Activated CD4-positive, alpha-beta T cell treated with anti-CD3 and anti-CD28 coated beads for 48 hours (primary cell): ENCODE data around the gene METTL15.
"Not testable (repeated sequence)": the region's sequence is repeated elsewhere in the genome, so short reads cannot be mapped to it uniquely, and the experiment has no call there.

Source experiments
- DNase-seq: peaks from one replicate; pipeline ENCODE4 v3.0.0-alpha.2; 2020

The METTL15 gene

DNA sequence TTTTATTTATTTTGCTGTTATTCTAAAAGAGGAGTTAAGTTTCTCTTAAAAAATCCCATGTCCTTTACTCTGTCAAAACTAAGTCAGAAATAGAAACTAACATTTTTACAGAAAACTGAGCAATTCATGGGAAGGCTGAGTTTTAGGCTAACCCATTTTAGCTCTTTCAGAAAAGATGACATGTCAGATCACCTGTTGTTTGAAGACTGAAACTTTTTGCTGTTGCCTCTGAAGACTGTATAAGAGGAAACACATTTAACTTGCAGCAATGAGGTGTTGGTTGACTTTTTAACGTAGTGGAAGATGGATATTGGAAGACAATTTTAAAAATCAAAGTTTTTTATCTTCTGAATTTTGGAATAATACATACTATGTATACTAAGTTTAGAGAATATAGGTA is 115.4 kb downstream of the METTL15 start:
- no peak for DNase-seq

DNA sequence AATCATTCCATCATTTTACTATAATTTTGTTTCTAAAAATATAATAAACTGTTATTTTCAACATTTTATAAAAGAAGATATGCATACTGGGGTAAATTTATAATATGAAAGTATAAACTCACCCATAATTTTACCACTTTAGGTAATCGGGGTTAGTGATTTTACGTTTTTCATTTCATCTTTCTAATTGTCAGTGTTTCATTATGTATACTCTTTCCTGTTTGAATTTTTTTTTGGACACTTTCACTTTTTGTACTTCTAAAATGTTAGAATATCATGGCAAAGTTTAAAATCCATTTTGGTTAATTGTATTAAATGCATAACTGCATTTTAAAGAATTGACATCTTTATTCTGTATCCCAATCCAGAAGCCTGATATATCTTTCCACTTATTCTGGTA is 115.8 kb downstream of the METTL15 start:
- DNase-seq, result no peak

DNA sequence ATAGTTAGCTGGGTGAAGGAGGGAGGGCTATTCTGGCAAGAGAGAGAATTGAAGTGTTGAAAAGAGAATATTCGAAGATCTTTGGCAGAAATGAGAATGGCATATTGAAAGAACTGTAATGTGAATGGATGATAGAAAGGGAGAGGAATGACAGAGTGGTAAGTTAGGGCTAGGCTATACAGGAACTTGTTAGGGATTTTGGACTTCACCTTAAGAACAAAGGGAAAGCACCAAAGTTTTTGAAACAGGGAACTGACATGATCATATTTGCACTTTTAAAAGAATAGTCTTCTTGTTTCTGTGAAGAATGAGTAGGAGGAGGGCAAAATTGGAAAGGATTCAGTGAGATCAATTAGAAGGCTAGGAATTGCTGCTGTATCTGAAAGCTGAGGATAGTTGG is 119.3 kb downstream of the METTL15 start:
- DNase-seq, result no peak

DNA sequence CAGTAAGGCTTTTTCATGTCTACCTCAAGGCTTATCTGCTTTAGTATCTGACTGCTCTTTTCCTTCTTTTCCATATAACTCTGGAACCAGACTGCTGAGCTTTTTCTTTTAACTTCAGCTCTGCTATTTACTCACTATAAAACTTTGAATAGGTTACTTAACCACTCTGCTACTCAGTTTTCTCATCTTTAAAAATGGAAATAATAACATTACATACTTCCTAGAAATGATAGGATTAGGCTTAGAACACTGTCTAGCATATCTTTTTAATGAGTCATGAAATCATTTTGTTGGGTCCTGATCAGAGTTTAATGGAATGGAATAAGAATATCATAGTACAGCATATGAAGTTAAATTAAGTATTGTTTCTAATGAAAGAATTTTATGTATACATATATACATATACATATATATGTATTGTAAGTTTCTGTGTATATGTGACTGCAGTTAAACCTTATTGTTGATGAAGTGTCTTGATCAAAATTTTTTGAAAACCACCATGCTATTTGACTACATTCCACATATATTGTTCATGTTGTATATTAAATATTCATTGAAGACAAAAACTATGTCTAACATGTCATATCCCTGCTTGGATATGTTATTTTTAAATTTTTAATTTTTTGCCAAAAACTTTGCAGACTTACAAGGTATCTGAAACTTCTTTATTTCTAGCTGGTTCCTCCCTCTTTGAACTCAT is 120.2 kb downstream of the METTL15 start:
- DNase-seq, result no peak

DNA sequence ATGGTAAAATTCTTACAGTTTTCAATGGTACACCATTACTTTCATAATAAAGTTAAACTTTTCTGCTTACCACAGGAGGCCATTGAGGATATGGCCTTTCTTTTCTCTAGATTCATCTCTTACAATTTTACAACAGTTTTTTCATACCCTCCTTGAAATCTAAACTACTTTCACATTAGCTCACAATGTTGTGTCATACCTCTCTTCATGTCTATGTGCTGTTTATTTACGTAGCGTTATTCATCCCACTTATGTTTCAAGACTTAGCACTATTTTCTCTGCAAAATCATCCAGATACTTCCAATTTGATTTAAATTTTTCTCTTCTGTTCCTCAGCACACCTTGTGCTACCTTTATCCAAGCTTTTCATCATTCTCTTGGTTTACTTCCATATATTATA is 123.3 kb downstream of the METTL15 start:
- no peak for DNase-seq

DNA sequence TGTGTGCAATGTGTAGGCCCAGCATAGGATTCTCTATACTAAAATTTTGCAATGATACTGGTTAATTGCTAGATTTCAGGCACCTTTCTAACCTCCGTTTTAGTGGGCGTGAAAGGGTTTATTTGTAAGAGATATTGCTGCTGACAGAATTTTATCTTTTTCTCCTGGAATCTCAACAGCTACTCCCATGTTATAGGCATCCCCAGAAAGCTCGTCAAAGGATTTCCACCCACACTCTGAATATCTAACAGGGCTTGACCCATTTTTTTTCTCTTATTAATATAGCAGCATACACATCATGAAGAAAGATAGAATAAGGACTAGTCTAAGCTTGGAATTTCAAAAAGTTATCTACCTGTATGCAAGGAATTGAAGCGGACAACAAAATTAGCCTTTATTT is 124.5 kb downstream of the METTL15 start:
- DNase-seq, result no peak

DNA sequence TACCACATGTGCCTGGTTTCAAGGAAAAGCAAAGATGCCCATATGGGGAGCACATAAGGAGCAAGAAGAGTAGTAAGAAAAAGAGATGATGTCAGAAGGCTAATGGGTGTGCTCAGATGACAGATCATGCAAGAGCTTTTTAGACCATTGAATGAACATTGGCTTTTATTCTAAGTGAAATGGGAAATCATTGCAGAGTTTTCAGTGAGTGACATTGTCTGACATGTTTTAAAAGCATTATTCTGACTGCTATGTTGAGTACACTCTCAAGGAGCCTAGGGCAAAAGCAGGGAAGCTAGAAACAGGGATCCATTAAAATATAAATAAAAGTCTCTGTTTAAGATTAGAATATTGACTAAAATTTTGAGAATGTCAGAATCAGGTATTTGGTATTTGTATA is 133.6 kb downstream of the METTL15 start:
- no peak for DNase-seq

DNA sequence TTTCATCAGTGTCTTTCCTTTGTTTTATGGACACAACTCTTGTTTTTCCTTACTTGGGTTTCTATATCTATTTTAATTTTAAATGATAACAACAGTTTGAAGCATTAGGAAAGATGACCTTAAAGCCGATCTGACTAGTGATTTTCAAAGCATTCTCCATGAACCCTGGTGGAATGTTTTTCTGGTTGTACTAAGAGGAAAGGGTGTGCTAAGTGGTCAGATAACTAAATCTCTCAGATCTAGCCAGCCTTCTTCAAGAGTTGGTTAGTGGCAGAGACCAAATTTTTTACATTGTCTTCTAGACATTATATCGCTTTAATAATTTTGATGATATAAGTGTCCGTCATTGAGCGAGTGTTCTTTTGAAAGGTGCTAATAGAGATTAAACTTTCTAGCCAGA is 134.4 kb downstream of the METTL15 start:
- DNase-seq, result no peak

DNA sequence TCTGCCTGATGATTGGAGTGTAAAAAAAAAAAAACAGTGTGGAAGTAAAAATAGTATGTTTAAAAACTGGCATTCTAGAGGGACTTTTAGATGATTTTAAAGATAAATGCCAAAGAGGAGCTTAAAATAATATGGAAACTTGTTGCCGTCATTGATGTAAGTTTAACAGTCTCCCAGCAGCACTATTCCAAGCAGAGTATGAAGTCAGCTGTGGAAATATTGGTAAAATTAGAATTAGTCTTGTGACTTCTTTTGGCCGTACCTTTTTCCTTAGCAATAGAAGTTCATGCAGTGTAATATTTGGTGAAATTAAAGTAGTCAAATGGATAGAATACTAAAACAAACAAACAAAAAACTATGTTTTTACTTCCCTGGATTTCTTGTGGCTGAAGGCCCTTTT is 134.9 kb downstream of the METTL15 start:
- no peak for DNase-seq

DNA sequence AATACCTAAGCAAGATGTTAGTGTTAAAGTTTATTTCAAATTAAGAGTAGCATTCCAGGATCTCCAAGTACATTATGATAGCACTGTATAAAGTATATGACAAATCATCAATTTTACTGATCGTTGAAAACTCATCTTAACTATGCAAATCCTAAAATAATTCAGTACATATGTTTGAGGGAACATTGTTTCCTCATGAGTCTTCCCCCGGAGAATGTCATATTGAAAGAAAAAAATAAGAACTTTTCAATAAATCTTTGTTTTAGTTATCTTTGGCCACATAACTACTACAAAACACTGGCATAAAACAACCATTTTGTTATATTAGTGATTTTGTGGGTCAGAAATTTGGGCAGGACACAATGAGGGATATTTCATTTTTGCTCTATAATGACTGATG is 135.4 kb downstream of the METTL15 start:
- DNase-seq, result no peak

DNA sequence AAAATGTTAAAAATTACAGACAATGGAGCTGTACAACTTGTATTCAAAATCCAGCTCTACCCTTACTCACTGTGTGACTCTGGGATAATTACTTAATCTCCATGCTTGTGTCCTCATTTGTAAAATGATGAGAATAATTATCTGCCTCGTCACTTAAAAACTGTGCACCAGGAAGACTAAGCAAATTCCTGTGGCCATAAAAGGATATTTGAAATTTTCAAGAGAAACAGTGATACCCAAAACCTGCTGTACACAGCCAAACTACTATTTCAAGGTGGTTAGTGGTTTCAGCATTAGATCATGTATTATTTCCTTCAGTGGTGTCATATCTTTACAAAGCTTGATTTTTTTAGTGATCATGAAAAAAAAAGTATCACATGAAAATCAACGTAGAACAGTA is 136.9 kb downstream of the METTL15 start:
- no peak for DNase-seq

DNA sequence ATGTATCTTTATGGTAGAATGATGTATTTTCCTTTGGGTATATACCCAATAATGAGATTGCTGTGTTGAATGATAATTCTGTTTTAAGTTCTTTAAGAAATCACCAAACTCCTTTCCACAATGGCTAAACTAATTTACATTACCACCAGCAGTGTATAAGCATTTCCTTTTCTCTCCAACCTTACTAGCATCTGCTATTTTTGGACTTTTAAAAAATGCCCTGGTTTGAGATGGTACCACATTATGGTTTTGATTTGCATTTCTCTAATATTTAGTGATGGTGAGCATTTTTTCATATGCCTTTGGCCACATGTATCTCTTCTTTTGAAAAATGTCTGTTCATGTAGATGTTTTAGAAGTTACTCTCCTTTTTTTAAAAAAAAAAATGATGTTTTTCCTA is 142.0 kb downstream of the METTL15 start:
- DNase-seq, result no peak

DNA sequence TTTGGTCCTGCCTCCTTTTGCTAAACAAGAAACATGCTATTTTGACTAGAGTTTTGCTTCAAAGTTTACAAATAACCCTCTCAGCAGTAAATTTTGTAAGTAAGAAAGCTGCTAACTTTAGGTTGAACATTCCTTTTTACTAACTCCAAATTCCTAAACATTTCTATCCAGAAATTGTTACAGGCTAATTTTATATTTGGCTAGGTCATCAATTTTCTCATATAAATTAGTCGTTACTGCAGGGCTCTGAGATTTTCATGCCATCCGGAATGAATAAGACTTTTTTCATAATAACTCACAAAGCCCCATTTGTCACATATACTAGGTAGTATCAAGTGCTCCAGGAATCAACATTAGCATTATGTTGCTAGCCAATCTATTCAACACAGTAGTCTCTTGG is 143.1 kb downstream of the METTL15 start:
- DNase-seq, result no peak

DNA sequence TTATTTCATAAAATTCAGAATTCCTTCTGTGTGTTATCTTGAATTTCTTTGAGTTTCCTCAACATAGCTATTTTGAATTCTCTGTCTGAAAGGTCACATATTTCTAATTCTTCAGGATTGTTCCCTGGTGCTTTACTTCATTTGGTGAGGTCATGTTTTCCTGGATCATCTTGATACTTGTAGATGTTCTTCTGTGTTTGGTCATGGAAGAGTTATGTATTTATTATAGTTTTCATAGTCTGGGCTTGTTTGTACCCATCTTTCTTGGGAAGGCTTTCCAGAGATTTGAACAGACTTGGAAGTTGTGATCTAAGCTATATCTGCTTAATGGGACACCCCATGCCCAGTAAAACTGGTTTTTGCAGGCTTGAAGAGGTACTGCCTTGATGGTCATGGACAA is 149.6 kb downstream of the METTL15 start:
- no peak for DNase-seq

DNA sequence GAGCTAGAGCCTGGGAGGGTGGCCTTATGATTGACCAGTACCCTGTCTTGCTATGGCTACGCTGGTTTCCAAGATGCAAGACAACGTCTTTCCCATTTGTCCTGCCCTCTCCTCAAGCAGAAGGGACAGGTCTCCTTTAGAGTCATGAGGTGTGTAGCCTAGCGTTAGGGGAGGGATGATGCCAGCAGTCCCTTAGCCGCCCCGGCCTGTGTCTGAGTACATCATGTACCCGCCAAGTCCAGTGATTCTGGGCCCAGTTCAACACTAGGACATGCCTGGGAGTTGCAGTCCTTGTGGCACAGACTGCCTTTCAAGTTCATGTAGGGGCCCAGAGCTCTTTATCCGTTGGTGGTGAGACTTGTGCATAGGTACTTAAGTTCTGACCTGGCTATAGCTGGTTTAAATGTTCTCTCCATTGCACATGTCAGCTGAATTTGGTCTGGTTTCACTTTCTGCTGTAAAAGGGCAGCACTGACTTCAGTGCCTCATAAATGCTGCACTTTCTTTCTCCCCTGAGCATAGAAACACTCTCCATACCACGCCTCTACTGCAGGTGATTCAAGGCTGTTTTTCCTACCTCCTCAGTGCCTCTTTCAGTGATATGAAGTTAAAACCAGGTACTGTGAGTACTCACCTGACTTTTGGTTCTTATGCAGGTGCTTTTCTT is 151.1 kb downstream of the METTL15 start:
- no peak for DNase-seq

DNA sequence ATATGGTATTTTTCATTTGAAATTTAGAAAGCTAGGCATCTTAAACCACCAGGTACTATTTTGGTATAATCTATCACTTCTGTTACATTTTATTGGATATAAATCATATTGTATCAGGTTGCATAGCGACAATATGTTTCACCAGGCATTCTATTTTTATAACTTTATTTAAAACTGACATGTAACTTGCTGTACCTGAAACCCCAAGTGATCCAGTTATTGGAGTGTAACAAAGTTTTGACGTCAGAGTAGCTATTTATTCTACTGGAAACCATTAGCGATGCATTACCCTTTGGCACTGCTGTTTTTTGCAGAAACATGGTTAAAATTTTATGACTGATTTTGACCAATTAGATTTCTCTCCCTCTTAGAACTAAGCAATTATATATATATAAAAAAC is 160.7 kb downstream of the METTL15 start:
- no peak for DNase-seq

DNA sequence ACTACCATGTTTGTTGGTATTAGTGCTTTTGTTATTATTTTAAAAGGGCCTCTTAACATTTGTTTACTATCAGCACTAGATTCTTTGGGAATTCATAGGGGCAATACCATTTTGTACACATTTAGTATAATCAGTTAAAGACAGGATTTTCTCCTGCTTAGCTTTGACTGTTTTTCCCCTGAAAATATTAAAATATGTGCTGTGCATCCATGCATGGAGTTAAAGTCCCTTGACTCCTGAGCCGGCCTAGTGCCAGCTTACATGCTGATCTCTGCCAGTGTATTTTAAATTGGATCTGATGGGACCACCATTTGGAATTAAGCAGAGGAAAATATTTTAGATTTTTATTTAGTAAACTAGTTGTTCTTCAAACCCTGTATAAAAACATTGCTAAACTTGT is 161.4 kb downstream of the METTL15 start:
- no peak for DNase-seq

DNA sequence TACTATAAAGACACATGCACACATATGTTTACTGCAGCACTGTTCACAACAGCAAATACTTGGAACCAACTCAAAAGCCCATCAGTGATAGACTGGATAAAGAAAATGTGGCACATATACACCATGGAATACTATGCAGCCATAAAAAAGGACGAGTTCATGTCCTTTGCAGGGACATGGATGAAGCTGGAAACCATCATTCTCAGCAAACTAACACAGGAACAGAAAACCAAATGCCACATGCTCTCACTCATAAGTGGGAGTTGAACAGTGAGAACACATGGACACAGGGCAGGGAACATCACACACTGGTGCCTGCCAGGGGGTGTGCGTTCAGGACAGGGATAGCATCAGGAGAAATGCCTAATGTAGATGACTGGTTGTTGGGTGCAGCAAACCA is 164.1 kb downstream of the METTL15 start:
- not testable (repeated sequence) for DNase-seq

DNA sequence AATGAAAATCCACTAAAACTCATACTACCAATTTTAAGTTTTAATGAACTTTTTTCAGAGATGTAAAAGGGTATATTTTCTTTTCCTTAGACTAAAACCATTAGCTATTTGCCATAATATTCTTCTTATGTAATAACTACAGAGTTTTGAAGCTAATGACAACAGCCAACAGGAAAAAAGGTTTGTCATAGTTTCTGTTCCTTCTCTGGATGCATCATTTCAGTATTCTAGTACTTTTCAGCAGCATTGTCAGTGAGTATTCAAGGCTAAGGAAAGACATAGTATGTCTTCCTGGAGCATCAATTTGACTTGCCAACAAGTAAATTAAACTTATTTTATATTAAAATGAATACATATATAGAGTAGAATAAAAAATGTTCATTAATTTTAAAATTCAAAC is 166.0 kb downstream of the METTL15 start:
- DNase-seq, result no peak

DNA sequence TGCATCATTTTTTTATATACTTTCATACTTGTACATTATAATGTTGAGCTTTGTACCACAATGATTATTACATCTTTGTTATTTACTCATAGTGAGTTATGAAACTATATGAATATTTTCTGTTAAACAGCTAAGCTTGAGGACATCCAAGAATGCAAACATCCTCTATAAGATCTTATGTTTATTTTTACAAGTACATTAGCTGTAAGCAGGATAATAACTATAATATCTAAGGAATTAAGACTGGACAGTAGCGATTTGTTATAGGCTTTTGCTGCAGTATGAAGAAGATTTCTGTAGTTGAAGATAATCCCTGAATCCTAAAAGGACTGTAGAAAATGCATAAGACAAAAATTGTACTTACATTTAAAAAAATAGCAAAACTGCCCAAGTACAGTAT is 176.0 kb downstream of the METTL15 start:
- no peak for DNase-seq

DNA sequence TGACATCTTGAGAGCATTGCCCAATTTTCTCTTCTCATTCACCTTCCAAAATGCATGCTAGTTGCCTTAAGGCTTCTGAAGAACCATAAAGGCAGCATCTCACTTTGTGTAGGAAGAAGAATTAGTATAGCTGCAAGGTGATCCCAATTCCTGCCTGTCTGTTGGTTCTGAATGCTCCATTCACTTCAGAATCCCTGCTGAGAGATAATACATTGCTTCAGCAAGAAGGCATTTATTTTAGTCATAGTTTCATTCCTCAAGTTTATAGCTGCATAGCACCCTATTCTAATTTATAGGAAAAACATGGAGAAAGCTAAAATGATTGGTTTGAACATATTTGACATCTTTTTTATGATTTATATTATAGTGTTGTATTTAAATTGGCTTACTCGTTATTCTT is 181.3 kb downstream of the METTL15 start:
- no peak for DNase-seq

DNA sequence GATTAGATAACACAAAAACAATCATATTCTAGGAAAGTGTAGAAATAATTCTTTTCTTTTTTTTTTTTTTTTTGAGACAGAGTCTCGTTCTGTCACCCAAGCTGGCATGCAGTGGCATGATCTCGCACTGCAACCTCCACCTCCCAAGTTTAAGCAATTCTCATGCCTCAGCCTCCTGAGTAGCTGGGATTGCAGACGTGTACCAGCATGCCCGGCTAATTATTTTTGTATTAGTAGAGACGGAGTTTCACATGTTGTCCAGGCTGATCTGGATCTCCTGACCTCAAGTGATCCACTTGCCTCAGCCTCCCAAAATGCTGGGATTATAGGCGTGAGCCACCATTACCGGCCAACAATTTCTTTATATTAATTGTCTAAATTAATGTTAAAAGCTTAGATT is 182.8 kb downstream of the METTL15 start:
- not testable (repeated sequence) for DNase-seq

DNA sequence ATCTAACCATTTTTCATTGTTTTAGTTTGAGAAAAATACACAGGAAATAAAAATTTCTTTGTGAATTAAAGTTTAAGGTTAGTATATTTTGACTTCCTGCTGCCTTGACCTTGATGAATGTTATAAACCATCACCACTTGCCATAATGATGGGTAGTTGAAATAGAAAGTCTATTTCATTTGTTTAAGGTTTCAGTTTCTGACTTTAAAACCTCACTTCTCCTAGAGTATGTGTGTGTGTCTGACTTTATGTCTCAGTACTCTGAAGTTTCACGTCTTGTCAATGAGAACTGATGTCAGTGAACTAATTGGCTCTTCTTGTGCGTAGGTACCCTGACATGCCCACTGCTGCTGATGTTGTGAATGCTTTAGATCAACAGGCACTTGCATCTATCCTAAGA is 188.2 kb downstream of the METTL15 start:
- DNase-seq, result no peak

DNA sequence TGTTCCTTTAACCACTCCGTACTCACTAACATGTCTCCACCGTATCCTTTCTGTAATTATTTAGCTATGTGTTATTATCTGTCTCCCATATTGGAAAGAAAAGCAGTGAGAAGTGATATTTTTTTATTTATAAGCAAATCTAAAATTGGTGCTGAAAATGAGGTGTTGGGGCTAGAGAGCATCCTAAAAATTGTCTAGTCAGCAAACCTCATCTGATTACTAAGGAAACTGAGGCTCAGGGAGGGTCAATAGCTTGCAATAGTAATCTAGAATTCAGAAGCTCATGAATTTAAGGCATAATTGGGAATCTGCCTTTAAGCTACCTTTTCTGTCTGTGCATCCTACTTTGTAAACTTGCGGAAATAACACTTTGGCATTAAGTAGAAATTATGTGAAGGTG is 190.0 kb downstream of the METTL15 start:
- no peak for DNase-seq
